ENCODE results near the gene EPHX1.

GRCh38 chr1:225813214-225813964 is 3.5 kb downstream of the EPHX1 start:
- TF ChIP-seq EZH2 (IDR thresholded peaks at IDR 0.05; ENCODE audit: insufficient read depth, poor library complexity, severe bottlenecking) (no peak), EZH2phosphoT487 (IDR thresholded peaks at IDR 0.05; ENCODE audit: insufficient read depth, low read depth) (no peak)
